Hematopoietic multipotent progenitor cell treated with erythropoietin and hydrocortisone succinate and interleukin-3 and kit ligand, for 17 days (in vitro differentiated cells): ENCODE data around the gene SNX25.
"Not testable (repeated sequence)": the region's sequence is repeated elsewhere in the genome, so short reads cannot be mapped to it uniquely, and the experiment has no call there.

ENCODE experiments used
- DNase-seq: peaks from one replicate; pipeline ENCODE4 v3.0.0-alpha.2; 2015; ENCODE audit warnings: low spot score

SNX25 gene

GRCh38 chr4:185307136-185307950 is 97.9 kb downstream of the SNX25 start:
- DNase-seq, result no peak

- DNase-seq, result no peak
Observed at GRCh38 chr4:185309770-185310169, 100.4 kb downstream of the SNX25 start.

- DNase-seq, result no peak
Observed at GRCh38 chr4:185311113-185311888, 101.9 kb downstream of the SNX25 start.

- no peak for DNase-seq
Observed at GRCh38 chr4:185312699-185313098, 103.3 kb downstream of the SNX25 start.

- DNase-seq, result not testable (repeated sequence)
Observed at GRCh38 chr4:185317462-185317861, 108.1 kb downstream of the SNX25 start.

- no peak for DNase-seq
Observed at GRCh38 chr4:185317880-185318279, 108.5 kb downstream of the SNX25 start.

- no peak for DNase-seq
Observed at GRCh38 chr4:185318679-185319078, 109.3 kb downstream of the SNX25 start.

- no peak for DNase-seq
Observed at GRCh38 chr4:185322803-185323202, 113.4 kb downstream of the SNX25 start.

- no peak for DNase-seq
Observed at GRCh38 chr4:185323606-185324005, 114.2 kb downstream of the SNX25 start.

GRCh38 chr4:185324361-185324760 is 115.0 kb downstream of the SNX25 start:
- not testable (repeated sequence) for DNase-seq

GRCh38 chr4:185325721-185326120 is 116.3 kb downstream of the SNX25 start:
- DNase-seq, result not testable (repeated sequence)

- no peak for DNase-seq
Observed at GRCh38 chr4:185328586-185328985, 119.2 kb downstream of the SNX25 start.

- DNase-seq, result not testable (repeated sequence)
Observed at GRCh38 chr4:185329879-185330510, 120.6 kb downstream of the SNX25 start.

GRCh38 chr4:185332575-185333464 is 123.4 kb downstream of the SNX25 start:
- no peak for DNase-seq

- no peak for DNase-seq
Observed at GRCh38 chr4:185334326-185334725, 124.9 kb downstream of the SNX25 start.

GRCh38 chr4:185335579-185335978 is 126.2 kb downstream of the SNX25 start:
- DNase-seq, result no peak

GRCh38 chr4:185339941-185340340 is 130.5 kb downstream of the SNX25 start:
- DNase-seq, result no peak

- DNase-seq, result no peak
Observed at GRCh38 chr4:185341377-185341776, 132.0 kb downstream of the SNX25 start.

GRCh38 chr4:185341841-185342240 is 132.4 kb downstream of the SNX25 start:
- DNase-seq, result no peak

- no peak for DNase-seq
Observed at GRCh38 chr4:185343726-185344581, 134.6 kb downstream of the SNX25 start.
